CD4-positive, alpha-beta T cell treated with Interleukin-15 for 4 hours (primary cell): Measurements from ENCODE around the gene TFDP2.

Source experiments
- DNase-seq: peaks from one replicate; pipeline ENCODE4 v3.0.0-alpha.2; 2020; ENCODE audit warnings: low spot score

TFDP2 gene

DNA sequence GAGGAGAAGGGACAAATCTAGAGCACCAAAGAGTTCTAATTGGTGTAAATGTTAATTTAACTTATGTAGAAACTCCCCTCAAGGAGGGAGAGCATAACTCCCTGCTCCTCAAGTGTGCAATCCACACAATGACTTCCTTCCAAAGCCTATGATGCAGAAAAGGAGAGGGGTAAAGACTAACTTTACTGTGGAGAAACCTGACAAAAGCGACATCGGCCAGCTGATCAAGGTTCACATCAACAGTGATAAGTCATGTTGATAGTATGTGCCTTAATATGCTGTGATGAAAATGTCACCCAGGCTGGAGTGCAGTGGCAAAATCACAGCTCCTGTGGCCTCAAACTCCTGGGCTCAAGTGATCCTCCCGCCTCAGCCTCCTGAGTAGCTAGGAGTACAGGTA, 76.5 kb downstream of the TFDP2 start:
- DNase-seq, result no peak

GRCh38 chr3:142065932-142066331, 83.4 kb downstream of the TFDP2 start:
- DNase-seq, result no peak

DNA sequence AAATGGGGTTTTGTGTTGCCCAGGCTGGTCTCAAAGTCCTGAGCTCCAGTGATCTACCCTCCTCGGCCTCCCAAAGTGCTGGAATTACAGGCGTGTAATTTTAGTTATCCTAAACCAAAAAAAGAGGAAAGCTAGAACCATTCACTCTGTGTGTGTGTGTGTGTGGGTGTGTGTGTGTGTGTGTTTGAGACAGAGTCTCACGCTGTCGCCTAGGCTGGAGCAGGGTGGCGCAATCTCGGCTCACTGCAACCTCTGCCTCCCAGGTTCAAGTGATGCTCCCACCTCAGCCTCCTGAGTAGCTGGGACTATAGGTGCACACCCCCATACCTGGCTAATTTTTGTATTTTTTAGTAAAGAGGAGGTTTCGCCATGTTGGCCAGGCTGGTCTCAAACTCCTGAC, 84.0 kb downstream of the TFDP2 start:
- DNase-seq, result no peak

DNA sequence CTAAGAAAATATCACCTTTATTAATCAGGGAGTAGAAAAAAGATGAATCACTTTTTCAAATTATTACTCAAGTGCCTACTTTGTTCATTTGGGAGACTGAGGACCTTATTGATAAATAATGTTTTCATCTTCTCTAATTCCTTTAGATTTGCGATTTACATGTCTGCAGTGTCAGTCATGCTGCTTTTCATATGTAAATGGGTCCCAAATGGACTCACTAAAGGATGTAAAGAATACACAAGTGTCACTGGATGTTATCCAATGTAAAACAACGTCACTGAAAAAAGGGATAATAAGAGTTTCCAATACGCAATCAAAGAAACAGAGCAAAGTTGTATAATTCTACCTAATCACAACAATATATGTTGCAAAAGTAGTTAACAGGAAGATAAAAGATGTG, 84.9 kb downstream of the TFDP2 start:
- no peak for DNase-seq

DNA sequence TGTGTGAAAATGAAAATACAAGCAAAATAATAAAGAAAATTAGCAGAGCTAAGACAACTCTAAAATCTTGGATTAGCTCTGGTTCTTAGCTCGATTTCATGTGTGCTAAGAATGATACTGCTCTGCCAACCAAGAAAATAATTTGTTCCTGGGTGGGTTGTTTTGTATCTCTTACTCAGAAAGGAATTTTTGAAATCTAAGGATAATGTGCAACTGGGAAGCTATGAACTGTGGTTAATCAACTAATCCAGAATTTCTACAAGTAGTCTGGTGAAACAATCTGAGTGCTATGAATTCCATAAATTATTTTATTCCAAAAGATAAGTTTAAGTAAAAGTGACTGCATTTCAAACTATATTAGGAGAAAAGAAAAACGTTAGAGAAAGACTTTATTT, 92.0 kb downstream of the TFDP2 start:
- no peak for DNase-seq

DNA sequence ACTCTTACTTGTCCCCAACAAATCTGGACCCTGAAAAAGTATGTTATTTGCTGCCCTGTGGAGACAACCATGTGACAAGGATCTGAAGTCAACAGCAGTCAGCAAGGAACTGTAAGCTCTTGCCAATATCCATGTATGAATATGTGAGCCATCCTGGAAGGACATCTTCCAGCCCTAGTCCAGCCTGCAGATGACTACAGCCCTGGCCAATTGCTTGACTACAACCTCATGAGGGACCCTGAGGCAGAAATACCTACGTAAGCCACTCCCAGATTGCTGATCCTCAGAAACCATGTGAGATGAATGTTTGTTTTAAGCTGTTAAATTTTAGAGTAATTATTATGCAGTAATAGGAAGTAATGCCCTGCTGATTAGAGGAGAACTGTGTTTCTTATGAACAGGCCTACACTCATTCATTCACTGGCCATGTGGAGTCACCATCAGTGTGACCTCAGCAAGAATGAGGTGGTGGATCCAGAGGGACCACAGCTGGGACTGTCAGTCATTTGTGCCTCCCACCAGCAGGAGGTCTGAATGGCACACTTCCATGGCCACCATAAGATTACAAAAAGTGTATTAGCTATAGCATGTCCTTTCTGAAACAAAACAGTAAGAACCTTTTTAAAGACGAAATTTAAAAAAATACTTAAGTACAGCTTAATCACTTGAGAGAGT, 92.6 kb downstream of the TFDP2 start:
- no peak for DNase-seq

DNA sequence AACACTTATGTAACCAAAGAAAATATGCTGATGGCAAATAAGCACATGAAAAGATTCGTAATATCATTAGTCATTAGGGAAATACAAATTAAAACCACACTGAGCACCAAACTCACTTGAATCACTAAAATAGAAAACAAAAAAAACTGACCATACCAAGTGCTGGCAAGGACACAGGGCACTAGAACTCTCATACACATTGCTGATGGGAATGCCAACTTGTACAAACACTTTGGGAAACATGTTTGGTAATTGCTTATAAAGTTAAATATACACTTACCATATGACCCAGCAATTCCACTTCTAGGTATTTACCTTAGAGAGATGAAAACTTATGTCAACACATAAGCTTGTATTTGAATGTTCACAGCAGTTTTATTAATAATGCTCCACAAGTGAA, 95.5 kb downstream of the TFDP2 start:
- DNase-seq, result no peak

DNA sequence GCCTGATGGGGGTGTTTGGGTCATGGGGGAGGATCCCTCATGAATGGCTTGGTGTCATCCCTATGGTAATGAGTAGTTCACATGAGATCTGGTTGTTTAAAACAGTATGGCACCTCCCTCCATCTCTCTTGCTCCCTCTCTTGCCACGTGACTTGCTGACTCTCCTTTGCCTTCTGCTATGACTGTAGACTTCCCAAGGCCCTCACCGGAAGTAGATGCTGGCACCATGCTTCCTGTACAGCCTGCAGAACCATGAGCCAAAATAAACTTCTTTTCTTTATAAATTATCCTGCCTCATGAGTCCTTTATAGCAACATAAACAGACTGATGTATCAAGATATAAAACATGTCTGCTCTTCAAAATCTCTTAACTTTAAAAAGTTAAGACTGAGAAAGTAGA, 96.1 kb downstream of the TFDP2 start:
- no peak for DNase-seq

DNA sequence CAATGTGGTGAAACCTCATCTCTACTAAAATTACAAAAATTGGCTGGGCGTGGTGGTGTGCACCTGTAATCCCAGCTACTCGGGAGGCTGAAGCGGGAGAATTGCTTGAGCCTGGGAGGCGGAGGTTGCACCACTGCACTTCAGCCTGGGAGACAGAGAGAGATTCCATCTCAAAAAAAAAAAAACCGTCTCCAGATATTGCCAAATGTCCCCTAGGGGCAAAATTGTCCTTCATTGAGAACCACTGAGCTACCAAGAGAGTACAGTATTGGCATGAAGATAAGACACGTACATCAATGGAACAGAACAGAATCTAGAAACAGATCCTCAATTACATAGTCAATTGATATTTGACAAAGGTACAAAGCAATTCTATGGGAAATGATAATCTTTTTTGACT, 98.0 kb downstream of the TFDP2 start:
- DNase-seq, result no peak

DNA sequence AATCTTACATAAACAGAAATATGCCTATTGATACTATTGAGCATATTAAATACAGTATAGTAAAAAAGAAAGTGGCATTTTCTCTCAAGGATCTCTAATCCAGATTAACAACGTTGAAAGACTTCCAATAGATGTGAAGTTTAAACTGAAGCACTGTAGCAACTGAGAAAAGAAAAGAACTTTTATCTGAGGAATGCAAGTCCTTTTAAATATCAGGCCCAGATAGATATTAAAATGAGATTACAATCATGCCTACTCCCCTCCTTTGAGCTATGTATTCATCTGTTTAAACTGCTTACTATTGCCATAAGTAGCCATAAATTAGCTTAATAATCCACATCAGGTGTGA, 102.3 kb downstream of the TFDP2 start:
- no peak for DNase-seq

DNA sequence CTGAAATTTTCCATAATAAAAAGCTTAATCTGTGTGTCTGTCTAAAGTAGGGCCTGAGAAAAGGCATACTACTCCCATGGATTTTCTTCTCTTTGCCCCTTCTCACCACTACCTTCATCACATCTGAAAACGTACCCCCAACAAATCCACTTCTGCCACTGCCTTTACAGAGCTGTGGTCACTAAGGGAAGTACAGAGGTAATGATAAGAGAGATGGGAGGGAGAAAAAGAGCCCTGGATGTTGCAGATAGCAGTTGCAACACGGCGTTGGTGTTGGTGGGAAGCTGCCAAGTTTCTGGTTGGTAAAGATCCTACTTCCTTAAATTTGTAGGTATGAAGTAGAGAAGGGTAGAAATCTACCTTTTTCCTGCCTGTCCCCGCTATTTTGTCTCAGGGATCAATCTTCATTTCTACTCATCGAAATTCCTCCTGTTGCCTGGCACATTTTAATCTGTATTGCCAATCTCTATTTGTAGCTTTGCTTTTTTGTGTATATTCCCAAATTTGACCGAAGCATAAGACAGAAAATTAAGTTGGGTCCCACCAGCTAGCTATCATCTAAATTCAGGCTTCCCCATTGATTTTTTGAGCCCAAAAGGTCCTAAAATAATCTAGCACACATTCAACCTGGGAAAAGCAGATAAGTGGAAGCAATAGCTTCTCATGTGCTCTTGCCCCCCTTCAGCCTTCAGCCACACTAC, 102.9 kb downstream of the TFDP2 start:
- no peak for DNase-seq

GRCh38 chr3:142040941-142041491, 108.3 kb downstream of the TFDP2 start:
- DNase-seq, result no peak

DNA sequence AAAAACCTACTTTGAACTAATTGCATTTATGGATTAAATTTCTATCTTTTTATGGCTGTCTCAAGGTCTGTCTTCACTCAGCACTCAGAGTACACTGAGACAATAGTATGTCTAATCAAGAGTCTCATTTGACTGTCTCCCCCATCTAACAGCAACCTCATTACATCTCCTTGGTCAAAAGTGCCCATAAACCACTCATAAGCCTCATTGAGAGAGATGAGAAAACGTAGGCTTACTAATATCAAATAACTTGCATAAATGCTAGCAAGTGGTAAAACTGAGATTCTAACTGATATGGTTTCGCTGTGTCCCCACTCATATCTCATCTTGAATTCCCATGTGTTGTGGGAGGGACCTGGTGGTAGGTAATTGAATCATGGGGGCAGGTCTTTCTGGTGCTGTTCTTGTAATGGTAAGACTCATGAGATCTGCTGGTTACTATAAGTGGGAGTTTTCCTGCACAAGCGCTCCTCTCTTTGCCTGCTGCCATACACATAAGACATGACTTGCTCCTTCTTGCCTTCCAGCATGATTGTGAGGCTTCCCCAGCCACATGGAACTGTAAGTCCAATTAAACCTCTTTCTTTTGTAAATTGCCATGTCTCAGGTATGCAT, 113.9 kb downstream of the TFDP2 start:
- no peak for DNase-seq

- no peak for DNase-seq
Measured at GRCh38 chr3:142033292-142033691, 116.1 kb downstream of the TFDP2 start.

GRCh38 chr3:142031575-142031974, 117.8 kb downstream of the TFDP2 start:
- DNase-seq, result no peak

DNA sequence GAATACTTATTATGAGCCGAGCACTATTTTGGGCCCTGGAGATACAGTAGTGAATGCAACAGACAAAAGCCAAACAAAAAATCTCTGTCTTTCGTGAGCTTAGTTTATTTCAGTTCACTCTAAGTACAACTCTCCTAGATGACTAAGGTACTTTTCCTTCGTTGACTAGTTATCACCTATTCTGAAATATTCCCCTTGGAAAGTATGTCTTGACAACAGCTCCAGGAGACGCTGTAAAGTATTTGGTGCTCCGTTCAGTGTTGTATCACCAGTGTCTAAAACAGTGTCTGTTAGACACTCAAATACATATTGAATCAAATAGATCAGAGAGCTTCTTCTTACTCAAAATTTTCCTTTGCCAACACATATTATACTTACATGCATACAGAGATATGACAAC, 119.6 kb downstream of the TFDP2 start:
- no peak for DNase-seq

DNA sequence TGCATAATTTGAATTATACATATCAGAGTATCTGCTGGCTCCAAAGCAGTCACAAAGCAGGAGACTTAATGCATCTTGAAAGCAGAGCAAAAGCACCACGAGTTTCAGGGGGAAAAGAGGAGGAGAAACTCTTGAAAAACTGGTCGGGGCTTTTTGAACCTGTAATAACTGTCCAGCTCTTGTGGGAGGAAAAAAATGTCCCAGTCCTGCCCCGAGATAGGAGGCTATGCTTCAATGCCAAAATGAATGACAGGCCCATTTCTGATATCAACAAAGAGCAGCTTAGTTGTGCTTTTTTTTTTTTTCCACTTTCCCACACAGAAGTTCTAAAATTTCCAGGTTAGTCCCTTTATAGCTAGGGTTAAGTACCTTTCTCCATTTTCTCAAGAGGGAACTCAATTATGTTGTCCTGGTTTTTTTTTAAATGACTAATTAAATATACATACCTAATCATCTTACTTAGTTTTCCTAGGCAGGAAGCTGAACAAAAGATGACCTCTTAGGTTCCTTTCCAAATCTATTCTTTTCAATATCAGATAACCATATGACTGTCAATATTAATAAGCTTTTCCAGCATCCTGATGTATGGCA, 120.2 kb downstream of the TFDP2 start:
- no peak for DNase-seq

GRCh38 chr3:142028243-142028777, 121.0 kb downstream of the TFDP2 start:
- DNase-seq, result peak; percentile 36

- no peak for DNase-seq
Measured at GRCh38 chr3:142027735-142028134, 121.6 kb downstream of the TFDP2 start.

DNA sequence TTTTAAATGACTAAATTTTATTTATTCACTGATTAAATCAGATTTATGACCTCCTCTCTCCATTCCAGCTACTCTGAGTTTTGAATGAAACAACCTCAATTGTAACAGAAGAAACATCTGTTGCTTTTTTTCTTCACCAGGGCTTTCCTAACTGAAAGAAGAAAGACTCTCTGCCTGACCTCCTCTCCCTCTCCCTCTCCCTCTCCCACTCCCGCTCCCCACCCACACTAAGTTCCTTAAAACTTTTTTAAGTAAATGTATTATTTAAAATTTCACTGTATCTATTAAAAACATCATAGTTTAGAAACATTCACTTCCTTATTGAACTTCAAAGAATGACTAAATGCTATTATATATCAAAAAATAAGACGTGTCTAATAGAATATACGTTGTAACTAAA, 122.0 kb downstream of the TFDP2 start:
- DNase-seq, result no peak

- DNase-seq, result no peak
Measured at GRCh38 chr3:142026333-142026732, 123.0 kb downstream of the TFDP2 start.

- no peak for DNase-seq
Measured at GRCh38 chr3:142022381-142022780, 127.0 kb downstream of the TFDP2 start.

DNA sequence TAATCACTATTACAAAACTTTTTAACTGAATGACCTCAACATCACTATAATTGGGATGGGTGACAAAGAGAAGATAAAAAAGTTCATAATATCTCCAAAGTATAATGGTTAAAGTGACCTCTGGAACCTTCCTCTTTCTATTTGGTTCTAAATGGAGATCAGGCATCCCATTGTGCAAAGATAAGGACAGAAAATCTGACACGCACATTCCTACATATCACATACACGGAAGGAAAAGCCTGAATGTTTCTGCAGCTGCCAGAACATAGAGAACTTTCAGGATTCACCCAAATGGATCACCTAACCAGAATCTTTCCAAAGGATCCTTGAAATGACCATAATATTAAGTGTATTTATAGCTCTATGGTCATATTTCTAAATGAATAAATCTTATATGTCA, 128.2 kb downstream of the TFDP2 start:
- DNase-seq, result no peak
